SH-SY5Y (cell line): ENCODE results near the gene PCIF1.

Experiments used
- GATA2 ChIP-seq: IDR thresholded peaks from 2 replicates; pipeline ENCODE4 v1.6.1; 2011; ENCODE audit warnings: mild to moderate bottlenecking, low read depth, low read length
- GATA3 ChIP-seq: IDR thresholded peaks from 2 replicates; pipeline ENCODE4 v1.6.1; 2011; ENCODE audit warnings: low read depth, mild to moderate bottlenecking, low read length, moderate library complexity

- TF ChIP-seq GATA2: no peak
- no peak for TF ChIP-seq GATA3
These were observed 43.2 kb upstream of the PCIF1 start, which contains the start of the genes CTSA and NEURL2 for GRCh38 chr20:45890985-45891983.
